HCT116 (cell line): Measurements from ENCODE around the gene STK17A. TPM values are rescaled to one million over a fixed set of nuclear protein-coding genes. Genes with fewer than 3 reads are reported as not detected.

ENCODE experiments used
- ATAC-seq: fragments of 200-7000 bp; cut with Tn5 transposase; 2 replicates; pipeline ENCODE4 v1.9.1; 2020; ENCODE audit warnings: mild to moderate bottlenecking, moderate library complexity
- BruUV-seq: library from RNA; stranded (reverse); fragments of 400-500 nt; replicated peaks from 2 replicates; lab custom pipeline; 2021; lab: Mats Ljungman, UMichigan
- CTCF ChIA-PET: fragments of 300-600 bp; sonication (Branson Sonifier 250); formaldehyde crosslinking; loops from one replicate; lab custom pipeline; 2021; ENCODE audit warnings: antibody characterized with exemption; lab: Charles Lee
- POLR2A ChIA-PET: fragments of 300-600, 350-600 bp; sonication (Branson Sonifier 250); formaldehyde crosslinking; loops from one replicate; lab custom pipeline; 2021; ENCODE audit warnings: antibody characterized with exemption; lab: Charles Lee
- RAD21 ChIA-PET, 2 experiments: fragments of 300-600 bp; sonication (Branson Sonifier 250); formaldehyde crosslinking; loops; one replicate each; lab custom pipeline; 2023; ENCODE audit warnings: low total read pairs in 2 of 2; ENCODE audit not compliant: uncharacterized antibody in 2 of 2, unreplicated experiment in 2 of 2, low non-redundant PET in 1 of 2; lab: Charles Lee
- DNase-seq: peaks from one replicate; pipeline ENCODE4 v3.0.0-alpha.2; 2010; ENCODE audit warnings: low read depth, low spot score
- H2AFZ ChIP-seq: fragments of 200-600 bp; shearing (Covaris generic), sonication (generic); 2 replicates; pipeline ENCODE4 v1.6.1; 2017; ENCODE audit warnings: low read depth, mixed run types, mixed read lengths, antibody characterized with exemption, low read length; ENCODE audit not compliant: poor library complexity, severe bottlenecking
- H3K27ac ChIP-seq: 2 replicates; pipeline ENCODE4 v1.5.1; 2012; ENCODE audit warnings: low read depth, low read length
- H3K27me3 ChIP-seq: fragments of 200-600 bp; sonication (generic); 2 replicates; pipeline ENCODE4 v1.6.1; 2016; ENCODE audit warnings: mixed run types, low read length, mixed read lengths; ENCODE audit not compliant: insufficient read depth
- H3K36me3 ChIP-seq, 2 experiments: fragments of 200-500 bp in 1 of 2; fragments of 200-600 bp in 1 of 2; sonication (Bioruptor generic) in 1 of 2; sonication (generic) in 1 of 2; 2 replicates each; pipeline versions ENCODE4 v1.5.1 to v1.6.1; 2014 to 2016; ENCODE audit warnings: low read length in 2 of 2, inconsistent platforms in 1 of 2, mixed read lengths in 1 of 2, mixed run types in 1 of 2; ENCODE audit not compliant: insufficient read depth in 2 of 2, control insufficient read depth in 1 of 2
- H3K4me1 ChIP-seq, 2 experiments: fragments of 200-600 bp in 1 of 2; sonication (generic) in 1 of 2; 2 replicates each; pipeline versions ENCODE4 v1.5.1 to v1.6.1; 2012 to 2017; ENCODE audit warnings: low read length in 2 of 2, inconsistent platforms in 1 of 2, mild to moderate bottlenecking in 1 of 2, mixed read lengths in 1 of 2, mixed run types in 1 of 2, moderate library complexity in 1 of 2; ENCODE audit not compliant: insufficient read depth in 2 of 2, control insufficient read depth in 1 of 2
- H3K4me2 ChIP-seq: fragments of 200-600 bp; sonication (generic); 2 replicates; pipeline ENCODE4 v1.6.1; 2017; ENCODE audit warnings: mixed run types, low read length, mixed read lengths
- H3K4me3 ChIP-seq, 2 experiments: fragments of 200-600 bp in 1 of 2; sonication (generic) in 1 of 2; replicated peaks in 1 of 2; 2 replicates each; pipeline ENCODE4 v1.5.1; 2011 to 2016; ENCODE audit warnings: low read length in 2 of 2, control low read depth in 1 of 2, low read depth in 1 of 2, mild to moderate bottlenecking in 1 of 2, mixed read lengths in 1 of 2, mixed run types in 1 of 2
- H3K79me2 ChIP-seq: fragments of 200-600 bp; sonication (generic); 2 replicates; pipeline ENCODE4 v1.6.1; 2017; ENCODE audit warnings: mild to moderate bottlenecking, mixed run types, low read length, moderate library complexity, mixed read lengths; ENCODE audit not compliant: insufficient read depth
- H3K9ac ChIP-seq: fragments of 200-600 bp; sonication (generic); 2 replicates; pipeline ENCODE4 v1.6.1; 2016; ENCODE audit warnings: low read length, mixed read lengths
- H3K9me2 ChIP-seq: fragments of 200-600 bp; sonication (generic), shearing (Covaris generic); 2 replicates; pipeline ENCODE4 v1.6.1; 2017; ENCODE audit warnings: mixed run types, mild to moderate bottlenecking, moderate library complexity; ENCODE audit not compliant: insufficient read depth
- H3K9me3 ChIP-seq, 2 experiments: fragments of 200-500 bp in 1 of 2; fragments of 200-600 bp in 1 of 2; sonication (Bioruptor generic) in 1 of 2; sonication (generic) in 1 of 2; 2 replicates each; pipeline ENCODE4 v1.6.1; 2014 to 2017; ENCODE audit warnings: low read length in 2 of 2, mixed read lengths in 2 of 2, inconsistent platforms in 1 of 2, low read depth in 1 of 2, mild to moderate bottlenecking in 1 of 2, mixed run types in 1 of 2, moderate library complexity in 1 of 2; ENCODE audit not compliant: control insufficient read depth in 1 of 2, insufficient read depth in 1 of 2
- H4K20me1 ChIP-seq: fragments of 200-600 bp; sonication (generic), shearing (Covaris generic); 2 replicates; pipeline ENCODE4 v1.6.1; 2017; ENCODE audit warnings: mixed run types, mild to moderate bottlenecking, moderate library complexity; ENCODE audit not compliant: insufficient read depth
- CBX3 ChIP-seq: IDR thresholded peaks from 2 replicates; pipeline ENCODE4 v1.6.1; 2012; ENCODE audit warnings: low read depth
- CEBPB ChIP-seq: IDR thresholded peaks from 2 replicates; pipeline ENCODE4 v1.6.1; 2012; ENCODE audit warnings: low read depth
- EGR1 ChIP-seq: IDR thresholded peaks from 2 replicates; pipeline ENCODE4 v1.6.1; 2012; ENCODE audit warnings: low read depth
- EZH2 ChIP-seq: fragments of 200-600 bp; sonication (generic); IDR thresholded peaks from 2 replicates; pipeline ENCODE4 v1.6.1; 2017; ENCODE audit warnings: antibody characterized with exemption, mixed run types
- EZH2phosphoT487 ChIP-seq: fragments of 200-600 bp; IDR thresholded peaks from 2 replicates; pipeline ENCODE4 v1.6.1; 2018; ENCODE audit warnings: antibody characterized with exemption, borderline replicate concordance
- FOSL1 ChIP-seq: IDR thresholded peaks from 2 replicates; pipeline ENCODE4 v1.6.1; 2012; ENCODE audit warnings: low read depth
- JUND ChIP-seq: IDR thresholded peaks from 2 replicates; pipeline ENCODE4 v1.6.1; 2012
- MAX ChIP-seq: IDR thresholded peaks from 2 replicates; pipeline ENCODE4 v1.6.1; 2012
- RAD21 ChIP-seq: IDR thresholded peaks from 2 replicates; pipeline ENCODE4 v1.6.1; 2012; ENCODE audit warnings: low read depth, mild to moderate bottlenecking
- SIN3A ChIP-seq: IDR thresholded peaks from 2 replicates; pipeline ENCODE4 v1.6.1; 2012; ENCODE audit warnings: low read depth
- SP1 ChIP-seq: IDR thresholded peaks from 2 replicates; pipeline ENCODE4 v1.6.1; 2012; ENCODE audit warnings: low read depth
- TCF7L2 ChIP-seq: IDR thresholded peaks from 2 replicates; pipeline ENCODE4 v1.7.0; 2011; ENCODE audit warnings: borderline replicate concordance, inconsistent platforms; ENCODE audit not compliant: insufficient read depth, insufficient read length; ENCODE audit errors: extremely low read depth
- ZFX ChIP-seq: fragments of 450-650 bp; IDR thresholded peaks from 2 replicates; pipeline ENCODE4 v1.6.1; 2017
- intact Hi-C: fragments of 100-400 bp; cut with micrococcal nuclease; formaldehyde crosslinking; loops from 2 replicates; pipeline ENCODE4 v1.10.0; 2022
- total RNA-seq: library from RNA; stranded (reverse); gene quantifications from one replicate; pipeline ENCODE4 v1.2.1, GENCODE V29; 2021; ENCODE audit not compliant: unreplicated experiment
- TF ChIP-seq, protein P1 (sequence below), 3 experiments: fragments of 200-600 bp in 1 of 3; sonication (generic) in 1 of 3; IDR thresholded peaks in 2 of 3; conservative IDR thresholded peaks in 1 of 3; 2 replicates each; pipeline ENCODE4 v1.5.1; 2012 to 2017; ENCODE audit warnings: low read depth in 2 of 3, low read length in 2 of 3, antibody characterized with exemption in 1 of 3, borderline replicate concordance in 1 of 3, control low read depth in 1 of 3, mild to moderate bottlenecking in 1 of 3, mixed read lengths in 1 of 3, mixed run types in 1 of 3, moderate library complexity in 1 of 3; ENCODE audit not compliant: insufficient read depth in 1 of 3

Gene STK17A
- total RNA-seq, 1 experiment from 2014 or later, result 14.8 TPM

GRCh38 chr7:43589133-43589478 lies 6.2 kb downstream of the STK17A start (continued):
- TF ChIP-seq CEBPB (no peak), ZFX (no peak), EZH2phosphoT487 (no peak), EZH2 (no peak)

DNA sequence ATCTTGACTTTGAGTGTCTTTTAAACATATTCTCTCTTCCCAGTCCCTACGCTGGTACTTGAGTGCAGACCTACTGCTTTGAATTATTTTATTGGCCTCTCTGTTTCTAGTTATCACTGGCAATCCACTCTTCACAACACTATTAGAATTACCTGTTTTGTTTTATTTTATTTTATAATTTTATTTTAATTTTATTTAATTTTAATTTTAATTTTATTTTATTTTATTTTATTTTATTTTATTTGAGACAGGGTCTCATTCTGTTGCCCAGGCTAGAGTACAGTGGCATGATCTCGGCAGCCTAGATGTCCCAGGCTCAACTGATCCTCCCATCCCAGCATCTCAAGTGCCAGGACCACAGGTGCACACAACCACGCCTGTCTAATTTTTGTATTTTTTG lies 6.8 kb downstream of the STK17A start:
- DNase-seq (no peak), ATAC-seq (no peak)
- Histone ChIP-seq H3K4me2 (no peak overlapping the region), H4K20me1 (peaks cover 5% of the 10 kb centered on the region; the same call in 1 of the 2 replicates), H3K4me1 (peaks cover 4 to 30% of the 10 kb centered on the region in 2 experiments; a peak in 3 of 4 replicates), H3K36me3 (no peaks in the 10 kb centered on the region), H3K27me3 (no peaks in the 10 kb centered on the region), H3K4me3 (no peak overlapping the region), H3K79me2 (peaks cover 93% of the 10 kb centered on the region), H3K9me2 (no peaks in the 10 kb centered on the region), H3K9ac (no peak overlapping the region), H3K27ac (no peak overlapping the region), H3K9me3 (no peaks in the 10 kb centered on the region), H2AFZ (no peak overlapping the region)
- CTCF ChIA-PET, result no interaction called here
- TF ChIP-seq JUND (no peak), TCF7L2 (no peak), RAD21 (no peak), SP1 (no peak), FOSL1 (no peak), MAX (no peak), EGR1 (no peak), SIN3A (no peak), CBX3 (no peak)
- TF ChIP-seq, protein P1, sequence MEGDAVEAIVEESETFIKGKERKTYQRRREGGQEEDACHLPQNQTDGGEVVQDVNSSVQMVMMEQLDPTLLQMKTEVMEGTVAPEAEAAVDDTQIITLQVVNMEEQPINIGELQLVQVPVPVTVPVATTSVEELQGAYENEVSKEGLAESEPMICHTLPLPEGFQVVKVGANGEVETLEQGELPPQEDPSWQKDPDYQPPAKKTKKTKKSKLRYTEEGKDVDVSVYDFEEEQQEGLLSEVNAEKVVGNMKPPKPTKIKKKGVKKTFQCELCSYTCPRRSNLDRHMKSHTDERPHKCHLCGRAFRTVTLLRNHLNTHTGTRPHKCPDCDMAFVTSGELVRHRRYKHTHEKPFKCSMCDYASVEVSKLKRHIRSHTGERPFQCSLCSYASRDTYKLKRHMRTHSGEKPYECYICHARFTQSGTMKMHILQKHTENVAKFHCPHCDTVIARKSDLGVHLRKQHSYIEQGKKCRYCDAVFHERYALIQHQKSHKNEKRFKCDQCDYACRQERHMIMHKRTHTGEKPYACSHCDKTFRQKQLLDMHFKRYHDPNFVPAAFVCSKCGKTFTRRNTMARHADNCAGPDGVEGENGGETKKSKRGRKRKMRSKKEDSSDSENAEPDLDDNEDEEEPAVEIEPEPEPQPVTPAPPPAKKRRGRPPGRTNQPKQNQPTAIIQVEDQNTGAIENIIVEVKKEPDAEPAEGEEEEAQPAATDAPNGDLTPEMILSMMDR (IDR thresholded peaks at IDR 0.05 in 2 of 3, conservative IDR thresholded peaks at IDR 0.05 in 1 of 3; ENCODE audit: borderline replicate concordance in 1 of 3, insufficient read depth in 1 of 3, low read depth in 2 of 3, low read length in 2 of 3), result no peak
- BruUV-seq, result no TSS peak
- intact Hi-C loops, result no loop called here
- POLR2A ChIA-PET, result no interaction called here
- RAD21 ChIA-PET, result no interaction called here
